Keratinocyte (primary cell): ENCODE data around the gene EAPP.
"Not testable (repeated sequence)": the region's sequence is repeated elsewhere in the genome, so short reads cannot be mapped to it uniquely, and the experiment has no call there.

ENCODE experiments used
- EZH2 ChIP-seq: IDR thresholded peaks from one replicate; pipeline ENCODE4 v1.6.1; 2012; ENCODE audit warnings: inconsistent platforms, mild to moderate bottlenecking, low read length, moderate library complexity
- TF ChIP-seq, protein P1 (sequence below), 3 experiments: IDR thresholded peaks in 1 of 3; conservative IDR thresholded peaks in 1 of 3; optimal IDR thresholded peaks in 1 of 3; 2 replicates in 2 of 3; 3 replicates in 1 of 3; pipeline versions ENCODE3 to v1.5.1; 2011; ENCODE audit warnings: low read length in 3 of 3, mild to moderate bottlenecking in 3 of 3, moderate library complexity in 2 of 3, control low read depth in 1 of 3, inconsistent platforms in 1 of 3; ENCODE audit not compliant: insufficient read depth in 2 of 3; ENCODE audit errors: extremely low read depth in 1 of 3

DNA sequence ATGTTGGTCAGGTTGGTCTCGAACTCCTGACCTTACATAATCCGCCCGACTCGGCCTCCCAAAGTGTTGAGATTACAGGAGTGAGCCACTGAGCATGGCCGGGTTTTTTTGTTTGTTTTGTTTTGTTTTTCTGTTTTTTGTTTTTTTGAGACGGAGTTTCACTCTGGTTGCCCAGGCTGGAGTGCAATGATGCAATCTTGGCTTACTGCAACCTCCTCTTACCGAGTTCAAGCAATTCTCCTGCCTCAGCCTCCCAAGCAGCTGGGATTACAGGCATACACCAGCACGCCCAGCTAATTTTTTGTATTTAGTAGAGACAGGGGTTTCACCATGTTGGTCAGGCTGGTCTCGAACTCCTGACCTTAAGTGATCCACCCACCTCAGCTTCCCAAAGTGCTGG is 35.5 kb downstream of the EAPP start:
- TF ChIP-seq, protein P1, sequence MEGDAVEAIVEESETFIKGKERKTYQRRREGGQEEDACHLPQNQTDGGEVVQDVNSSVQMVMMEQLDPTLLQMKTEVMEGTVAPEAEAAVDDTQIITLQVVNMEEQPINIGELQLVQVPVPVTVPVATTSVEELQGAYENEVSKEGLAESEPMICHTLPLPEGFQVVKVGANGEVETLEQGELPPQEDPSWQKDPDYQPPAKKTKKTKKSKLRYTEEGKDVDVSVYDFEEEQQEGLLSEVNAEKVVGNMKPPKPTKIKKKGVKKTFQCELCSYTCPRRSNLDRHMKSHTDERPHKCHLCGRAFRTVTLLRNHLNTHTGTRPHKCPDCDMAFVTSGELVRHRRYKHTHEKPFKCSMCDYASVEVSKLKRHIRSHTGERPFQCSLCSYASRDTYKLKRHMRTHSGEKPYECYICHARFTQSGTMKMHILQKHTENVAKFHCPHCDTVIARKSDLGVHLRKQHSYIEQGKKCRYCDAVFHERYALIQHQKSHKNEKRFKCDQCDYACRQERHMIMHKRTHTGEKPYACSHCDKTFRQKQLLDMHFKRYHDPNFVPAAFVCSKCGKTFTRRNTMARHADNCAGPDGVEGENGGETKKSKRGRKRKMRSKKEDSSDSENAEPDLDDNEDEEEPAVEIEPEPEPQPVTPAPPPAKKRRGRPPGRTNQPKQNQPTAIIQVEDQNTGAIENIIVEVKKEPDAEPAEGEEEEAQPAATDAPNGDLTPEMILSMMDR (optimal IDR thresholded peaks at IDR 0.05 in 1 of 3, IDR thresholded peaks at IDR 0.05 in 1 of 3, conservative IDR thresholded peaks at IDR 0.05 in 1 of 3; ENCODE audit: extremely low read depth in 1 of 3, insufficient read depth in 2 of 3, low read length in 3 of 3) = not testable (repeated sequence)
- not testable (repeated sequence) for TF ChIP-seq EZH2
